Endothelial cell of umbilical vein (primary cell): ENCODE data around the gene FRA10AC1. TPM values are rescaled to one million over a fixed set of nuclear protein-coding genes. Genes with fewer than 3 reads are reported as not detected.

Experiments
- BruUV-seq: library from RNA; stranded (reverse); fragments of 400-500 nt; replicated peaks from 2 replicates; lab custom pipeline; 2021; lab: Mats Ljungman, UMichigan
- CTCF ChIA-PET: fragments of 300-600, 350-600 bp; sonication (Branson Sonifier 250); formaldehyde crosslinking; loops from one replicate; lab custom pipeline; 2021; ENCODE audit warnings: antibody characterized with exemption, inconsistent platforms; lab: Charles Lee
- POLR2A ChIA-PET: fragments of 300-600, 350-600 bp; sonication (Branson Sonifier 250); formaldehyde crosslinking; loops from one replicate; lab custom pipeline; 2021; ENCODE audit warnings: antibody characterized with exemption, inconsistent platforms; lab: Charles Lee
- DNase-seq: peaks from one replicate; pipeline ENCODE4 v3.0.0-alpha.2; 2011; ENCODE audit warnings: low read depth, low spot score
- FAIRE-seq: peaks from 2 replicates; lab custom pipeline; 2011; peaks lifted over from hg19 to GRCh38; lab: Jason Lieb, UNC
- H2AFZ ChIP-seq: 2 replicates; pipeline ENCODE4 v1.6.0; 2012; ENCODE audit warnings: low read depth, low read length, control low read depth, inconsistent platforms
- H3K27ac ChIP-seq: 2 replicates; pipeline ENCODE4 v1.5.1; 2011; ENCODE audit warnings: low read depth, mild to moderate bottlenecking, control low read depth, low read length, moderate library complexity; ENCODE audit not compliant: insufficient read depth
- H3K27me3 ChIP-seq, 2 experiments: 2 replicates each; pipeline versions ENCODE4 v1.6.0 to v1.6.1; 2011; ENCODE audit warnings: low read length in 2 of 2, mixed read lengths in 1 of 2; ENCODE audit not compliant: control insufficient read depth in 2 of 2, insufficient read depth in 2 of 2
- H3K36me3 ChIP-seq, 2 experiments: 2 replicates in 1 of 2; 3 replicates in 1 of 2; pipeline ENCODE4 v1.5.1; 2011; ENCODE audit warnings: low read length in 2 of 2, mild to moderate bottlenecking in 1 of 2, moderate library complexity in 1 of 2; ENCODE audit not compliant: control insufficient read depth in 2 of 2, insufficient read depth in 2 of 2; ENCODE audit errors: extremely low read depth in 1 of 2
- H3K4me1 ChIP-seq: 3 replicates; pipeline ENCODE4 v1.5.1; 2011; ENCODE audit warnings: mild to moderate bottlenecking, low read length; ENCODE audit not compliant: control insufficient read depth, insufficient read depth; ENCODE audit errors: extremely low read depth
- H3K4me2 ChIP-seq: 2 replicates; pipeline ENCODE4 v1.6.1; 2011; ENCODE audit warnings: low read length, control low read depth, mixed read lengths; ENCODE audit not compliant: insufficient read depth
- H3K4me3 ChIP-seq, 3 experiments: fragments of 200-600 bp in 1 of 3; sonication (generic), shearing (Covaris generic) in 1 of 3; replicated peaks in 1 of 3; 2 replicates each; pipeline ENCODE4 v1.5.1; 2011 to 2016; ENCODE audit warnings: control low read depth in 3 of 3, low read length in 3 of 3, mild to moderate bottlenecking in 2 of 3, inconsistent platforms in 1 of 3, low read depth in 1 of 3, moderate library complexity in 1 of 3; ENCODE audit not compliant: insufficient read depth in 1 of 3
- H3K79me2 ChIP-seq: 2 replicates; pipeline ENCODE4 v1.6.0; 2012; ENCODE audit warnings: low read length, inconsistent platforms; ENCODE audit not compliant: control insufficient read depth, insufficient read depth
- H3K9ac ChIP-seq: replicated peaks from 2 replicates; pipeline ENCODE3; 2011; ENCODE audit warnings: low read length, control low read depth; ENCODE audit not compliant: insufficient read depth; ENCODE audit errors: extremely low read depth
- H3K9me1 ChIP-seq: replicated peaks from 3 replicates; pipeline ENCODE4 v1.6.0; 2011; ENCODE audit warnings: mild to moderate bottlenecking, low read length; ENCODE audit not compliant: control insufficient read depth, insufficient read depth; ENCODE audit errors: extremely low read depth
- H3K9me3 ChIP-seq: replicated peaks from 2 replicates; pipeline ENCODE4 v1.5.1; 2012; ENCODE audit warnings: low read length, inconsistent platforms; ENCODE audit not compliant: control insufficient read depth, insufficient read depth
- H4K20me1 ChIP-seq: replicated peaks from 2 replicates; pipeline ENCODE3; 2011; ENCODE audit warnings: mild to moderate bottlenecking, low read length; ENCODE audit not compliant: control insufficient read depth, insufficient read depth; ENCODE audit errors: extremely low read depth
- CTCF ChIP-seq, 2 donors: IDR thresholded peaks; 1 replicate in 1 of 2; 2 replicates in 1 of 2; pipeline ENCODE4 v1.5.1; 2011; ENCODE audit warnings: low read length in 2 of 2, mild to moderate bottlenecking in 2 of 2, moderate library complexity in 2 of 2, control low read depth in 1 of 2, inconsistent platforms in 1 of 2, low read depth in 1 of 2; ENCODE audit not compliant: insufficient read depth in 1 of 2; ENCODE audit errors: extremely low read depth in 1 of 2
- EZH2 ChIP-seq: IDR thresholded peaks from 2 replicates; pipeline ENCODE4 v1.6.1; 2012; ENCODE audit warnings: borderline replicate concordance, low read depth, mild to moderate bottlenecking, moderate library complexity, low read length, inconsistent platforms; ENCODE audit not compliant: severe bottlenecking
- FOS ChIP-seq: IDR thresholded peaks from 2 replicates; pipeline ENCODE4 v1.6.1; 2011; ENCODE audit warnings: mild to moderate bottlenecking, low read length, moderate library complexity, borderline replicate concordance; ENCODE audit not compliant: insufficient read depth
- GATA2 ChIP-seq: IDR thresholded peaks from 2 replicates; pipeline ENCODE4 v1.7.0; 2011; ENCODE audit warnings: low read depth, mild to moderate bottlenecking, moderate library complexity, mixed read lengths, low read length; ENCODE audit not compliant: insufficient read length, insufficient read depth
- JUN ChIP-seq: IDR thresholded peaks from 2 replicates; pipeline ENCODE4 v1.6.1; 2011; ENCODE audit warnings: borderline replicate concordance, low read depth; ENCODE audit not compliant: insufficient read length, insufficient read depth
- MAX ChIP-seq: IDR thresholded peaks from 2 replicates; pipeline ENCODE4 v1.6.1; 2011; ENCODE audit not compliant: insufficient read depth, insufficient read length
- MYC ChIP-seq: IDR thresholded peaks from one replicate; pipeline ENCODE4 v1.6.1; 2011; ENCODE audit warnings: mild to moderate bottlenecking, low read depth, low read length
- POLR2A ChIP-seq: IDR thresholded peaks from 2 replicates; pipeline ENCODE4 v1.6.1; 2012; ENCODE audit warnings: low read depth, mild to moderate bottlenecking, control low read depth, low read length
- POLR2AphosphoS5 ChIP-seq: IDR thresholded peaks from 2 replicates; pipeline ENCODE4 v1.6.1; 2012; ENCODE audit warnings: low read depth, mild to moderate bottlenecking, control low read depth, low read length, moderate library complexity; ENCODE audit not compliant: insufficient read depth
- dilution Hi-C: fragments of 300-500 bp; cut with MboI; formaldehyde crosslinking; loops from one replicate; pipeline ENCODE4 v1.15.0; 2019; ENCODE audit warnings: low sequenced_read_pairs; ENCODE audit not compliant: extremely low pct_ligation_motif_present
- intact Hi-C: fragments of 100-400 bp; cut with micrococcal nuclease; formaldehyde crosslinking; loops from one replicate; pipeline ENCODE4 v1.10.0; 2022
- polyA plus RNA-seq, 4 experiments: library from polyadenylated mRNA; depleted of rRNA in 3 of 4; stranded (reverse) in 3 of 4; unstranded in 1 of 4; fragments of >200 nt; gene quantifications; 2 replicates each; pipeline versions ENCODE4 v1.2.1 to v1.2.3, GENCODE V29; 2011 to 2012; ENCODE audit warnings: missing spikeins in 1 of 4
- total RNA-seq: library from RNA; stranded (reverse); gene quantifications from 2 replicates; pipeline ENCODE4 v1.2.3, GENCODE V29; 2021

The FRA10AC1 gene
- total and polyA plus RNA-seq, 2 donors (not counting 3 experiments of a cell fraction or from before 2014, with no cell fraction given), result 4.0 to 24.4 TPM

- POLR2A ChIA-PET, result no interaction called here
Observed at GRCh38 chr10:93695740-93696139, 6.7 kb downstream of the FRA10AC1 start.

More at GRCh38 chr10:93695740-93696139, 6.7 kb downstream of the FRA10AC1 start:
- BruUV-seq, result no TSS peak
- no peaks in the 10 kb centered on the region for H3K9me3 ChIP-seq
- H3K4me3 ChIP-seq, result no peak overlapping the region
- no peaks in the 10 kb centered on the region for H4K20me1 ChIP-seq
- no peaks in the 10 kb centered on the region for H3K27me3 ChIP-seq
- no peak overlapping the region for H3K27ac ChIP-seq
- H3K9me1 ChIP-seq, result no peaks in the 10 kb centered on the region
- no peak for DNase-seq
- dilution Hi-C loops (no loop called here), intact Hi-C loops (no loop called here)
- CTCF ChIA-PET, result interaction anchor here (0.9 to 2.1 kb wide), 3 partner anchors 15 to 141 kb away, joined by 3 to 6 read pairs (median 4); no protein-coding TSS in a partner anchor
- H3K4me2 ChIP-seq, result no peak overlapping the region
- no peak for FAIRE-seq
- no peaks in the 10 kb centered on the region for H3K4me1 ChIP-seq
- H2AFZ ChIP-seq, result no peak overlapping the region
- H3K9ac ChIP-seq, result no peak overlapping the region
- no peak for TF ChIP-seq POLR2A
- TF ChIP-seq MAX, result no peak
- TF ChIP-seq EZH2, result no peak
- no peak for TF ChIP-seq FOS
- no peak for TF ChIP-seq CTCF (IDR thresholded peaks at IDR 0.05; ENCODE audit: extremely low read depth in 1 of 2, insufficient read depth in 1 of 2, low read depth in 1 of 2, low read length in 2 of 2)
- no peak for TF ChIP-seq POLR2AphosphoS5
- TF ChIP-seq MYC, result no peak
- TF ChIP-seq JUN, result no peak
- no peak for TF ChIP-seq GATA2
- peaks cover 7 to 10% of the 10 kb centered on the region in 2 experiments for H3K36me3 ChIP-seq
- H3K79me2 ChIP-seq, result peaks cover 3% of the 10 kb centered on the region
